GM19397 (cell line): ENCODE results near the gene ELMOD1.

Source experiments
- ATAC-seq: cut with Tn5 transposase; IDR thresholded peaks from one replicate; pipeline ENCODE4 v1.9.1; 2021; ENCODE audit warnings: mild to moderate bottlenecking, moderate library complexity; ENCODE audit not compliant: unreplicated experiment

Gene ELMOD1

DNA sequence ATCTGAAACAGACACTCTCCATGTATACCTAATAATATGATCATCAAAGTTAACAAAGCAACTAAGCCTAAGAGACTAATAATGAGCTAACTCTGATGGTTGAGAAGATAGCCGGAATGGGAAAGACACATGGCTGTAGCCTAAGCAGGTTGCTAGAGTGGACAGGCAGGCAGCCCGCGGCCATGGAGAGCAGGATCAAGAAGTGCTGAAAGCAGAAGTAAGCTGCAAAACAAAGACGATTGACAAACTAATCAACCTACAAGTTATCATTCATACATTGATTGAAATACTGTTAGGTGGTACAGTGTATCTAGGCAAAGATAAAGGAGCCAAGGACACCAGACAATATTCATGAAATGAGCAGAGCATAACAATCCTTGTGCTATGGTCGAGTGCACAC, 91.6 kb downstream of the ELMOD1 start:
- ATAC-seq, result no peak

DNA sequence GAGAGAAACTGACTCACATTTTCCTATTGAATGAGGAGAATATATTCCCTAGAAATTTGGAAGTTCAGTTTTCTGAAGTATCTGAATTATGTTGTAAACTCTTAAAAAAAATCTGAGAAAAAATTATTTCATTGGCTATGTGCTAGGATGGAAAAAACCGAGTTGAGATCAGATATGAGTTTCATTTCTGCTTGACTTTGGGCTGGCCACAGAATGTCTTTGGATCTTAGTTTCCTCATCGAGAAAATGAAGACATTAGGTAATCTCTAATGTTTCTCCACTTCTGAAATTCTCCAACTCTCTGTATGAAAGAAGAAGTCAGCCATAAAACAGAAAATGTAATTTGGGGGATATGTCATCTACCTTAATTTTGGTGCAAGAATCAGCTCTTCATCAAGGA, 92.1 kb downstream of the ELMOD1 start:
- ATAC-seq, result no peak

DNA sequence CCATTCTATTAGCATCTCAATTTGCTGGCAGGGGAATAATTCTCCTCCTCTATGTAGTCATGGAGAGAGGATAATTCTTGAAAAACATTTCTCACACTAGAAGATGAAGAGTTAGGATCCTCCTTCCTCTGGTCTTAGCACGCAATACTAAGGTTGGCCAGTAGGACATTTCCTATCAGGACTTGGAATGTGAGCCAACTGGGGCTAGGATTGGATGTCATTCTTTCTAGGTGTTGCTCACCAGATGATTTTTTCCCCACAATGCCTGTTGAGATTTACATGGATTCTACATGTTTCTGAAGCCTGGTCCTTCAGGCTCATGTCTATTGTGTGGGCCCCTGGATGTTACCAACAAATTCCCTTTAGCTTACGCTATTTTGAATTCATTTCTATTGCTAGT, 92.9 kb downstream of the ELMOD1 start:
- no peak for ATAC-seq

DNA sequence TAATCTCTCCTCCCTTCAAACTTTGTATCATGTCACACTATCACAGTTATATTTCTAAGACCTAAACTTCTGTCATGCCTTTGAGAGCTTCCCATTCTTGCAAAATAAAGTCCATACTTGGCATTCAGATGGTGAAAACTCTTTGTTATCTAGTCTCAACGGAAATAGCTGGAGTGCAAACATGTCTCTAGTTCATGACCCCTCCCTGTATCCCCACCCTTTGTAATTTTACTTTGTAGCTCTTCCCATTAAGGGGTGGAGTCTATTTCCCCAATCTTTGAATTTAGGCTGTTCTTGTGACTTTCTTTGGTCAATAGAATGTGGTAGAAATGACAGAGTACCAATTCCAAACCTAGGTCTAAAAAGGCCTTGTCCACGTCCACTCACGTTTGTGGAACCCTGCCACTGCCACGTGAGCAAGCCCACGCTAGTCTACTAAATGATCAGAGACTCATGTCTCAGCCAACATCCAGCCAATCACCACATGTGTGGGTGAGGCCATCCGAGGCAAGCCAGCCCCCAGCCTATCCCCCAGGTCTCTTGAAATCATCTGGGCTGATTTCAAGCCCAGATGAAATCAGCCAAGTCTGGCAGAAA, 97.5 kb downstream of the ELMOD1 start:
- no peak for ATAC-seq

DNA sequence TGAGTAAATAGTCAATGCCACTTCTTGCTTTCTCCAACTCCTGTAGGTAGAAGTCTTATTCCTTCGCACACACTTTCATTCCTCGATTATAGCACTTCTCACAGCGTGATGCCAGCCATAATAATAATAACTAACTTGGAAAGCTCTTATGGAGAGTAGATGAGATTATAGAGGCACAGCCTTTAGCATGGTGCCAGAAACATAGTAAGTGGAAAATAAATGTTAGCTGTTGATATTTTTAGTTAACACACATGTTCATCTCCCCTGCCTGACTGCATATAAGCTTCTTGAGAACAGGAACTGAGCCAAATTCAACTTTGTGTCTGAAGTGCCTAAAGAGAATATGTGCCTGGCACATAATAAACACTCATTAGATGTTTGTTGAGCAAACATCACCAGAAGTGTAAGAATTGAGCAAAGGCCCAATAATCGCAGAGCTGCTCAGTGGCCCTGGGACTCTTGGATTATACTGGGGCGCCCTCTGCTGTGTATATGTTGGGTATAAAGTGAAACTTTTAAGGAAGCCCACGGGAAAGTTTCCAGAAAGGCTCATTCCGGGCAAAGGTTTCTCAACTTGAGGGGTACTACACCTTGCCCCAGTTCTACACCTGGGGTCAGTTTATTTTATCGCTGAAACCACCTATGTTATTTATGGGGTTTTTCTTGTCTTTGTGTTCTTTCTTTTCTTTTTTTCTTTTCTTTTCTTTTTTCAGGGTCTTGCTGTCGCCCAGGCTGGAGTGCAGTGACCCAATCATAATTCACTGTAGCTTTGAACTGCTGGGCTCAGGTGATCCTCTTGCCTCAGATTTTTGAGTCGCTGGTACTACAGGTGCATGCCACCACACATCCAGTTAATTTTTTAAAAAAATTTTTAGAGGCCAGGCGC, 98.6 kb downstream of the ELMOD1 start:
- ATAC-seq, result no peak

DNA sequence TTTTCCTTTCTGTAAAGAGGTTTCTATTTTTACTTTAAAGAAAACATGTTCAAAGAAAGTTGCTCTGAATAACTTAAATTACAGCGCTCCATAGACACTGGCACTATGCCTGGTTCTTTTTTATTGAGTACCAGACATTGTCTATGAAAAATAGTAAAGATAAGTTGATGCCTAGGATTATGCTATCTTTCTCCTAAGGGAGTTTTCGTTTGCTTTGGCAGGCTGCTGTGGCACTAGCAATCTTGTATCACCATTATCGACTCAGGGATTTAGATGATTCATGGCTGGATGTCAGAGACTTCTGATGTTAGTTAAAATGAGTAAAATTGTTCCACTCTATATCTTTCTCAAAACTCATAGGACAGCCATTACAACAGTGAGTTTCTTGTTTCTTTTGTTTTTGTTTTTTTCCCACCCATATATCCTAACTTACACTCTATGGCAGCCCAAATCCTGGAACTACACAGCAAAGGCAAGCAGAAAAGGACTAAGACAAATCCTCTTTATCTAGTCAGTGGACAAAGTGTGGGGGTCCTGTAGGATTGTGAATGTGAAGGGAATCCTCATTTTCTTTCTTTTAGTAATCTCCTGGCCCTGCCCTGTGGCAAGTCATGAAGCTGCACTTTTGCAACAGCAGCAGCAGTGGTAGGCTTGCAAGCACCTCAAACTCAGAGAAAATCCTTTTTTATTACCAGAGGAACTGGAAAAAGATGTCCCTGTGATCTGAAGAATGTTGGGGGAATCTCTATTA, 100.2 kb downstream of the ELMOD1 start:
- ATAC-seq, result no peak

DNA sequence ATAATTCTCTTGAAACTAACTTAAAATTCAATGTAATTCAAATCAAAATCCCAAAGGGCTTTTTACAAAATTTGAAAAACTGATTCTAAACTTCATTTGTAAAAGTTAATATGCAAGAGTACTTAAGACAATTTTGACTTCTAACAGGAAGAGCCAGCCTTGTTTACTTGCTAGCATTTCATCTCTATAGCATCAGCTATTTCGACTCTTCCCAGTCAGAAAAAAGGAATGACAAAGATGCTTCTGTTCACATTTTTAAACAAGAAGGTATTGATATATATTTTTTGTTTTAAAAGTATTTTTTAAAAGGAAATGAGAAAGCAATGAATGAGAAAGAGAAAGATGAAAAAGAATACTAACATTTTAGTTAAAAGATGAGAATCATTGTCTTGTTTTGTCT, 104.5 kb downstream of the ELMOD1 start:
- ATAC-seq, result no peak

DNA sequence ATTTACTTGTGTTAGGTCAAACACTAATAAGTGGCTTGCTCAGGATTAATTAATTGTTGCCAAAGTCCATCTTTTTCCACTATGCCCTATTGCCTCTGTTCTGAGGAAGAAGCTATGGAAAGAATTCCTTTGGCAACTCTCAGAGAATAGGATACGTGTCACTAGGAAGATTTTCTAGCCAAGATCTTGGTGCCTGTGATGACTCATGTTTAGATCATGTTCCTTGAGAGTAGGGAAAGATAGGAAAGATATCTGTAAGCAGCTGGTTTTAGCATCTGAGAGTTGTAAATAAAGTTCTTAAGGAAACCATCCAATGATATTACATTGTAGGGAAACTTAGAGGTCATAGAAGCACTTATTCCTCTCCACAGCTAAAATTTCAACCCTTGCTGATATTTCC, 105.2 kb downstream of the ELMOD1 start:
- no peak for ATAC-seq

DNA sequence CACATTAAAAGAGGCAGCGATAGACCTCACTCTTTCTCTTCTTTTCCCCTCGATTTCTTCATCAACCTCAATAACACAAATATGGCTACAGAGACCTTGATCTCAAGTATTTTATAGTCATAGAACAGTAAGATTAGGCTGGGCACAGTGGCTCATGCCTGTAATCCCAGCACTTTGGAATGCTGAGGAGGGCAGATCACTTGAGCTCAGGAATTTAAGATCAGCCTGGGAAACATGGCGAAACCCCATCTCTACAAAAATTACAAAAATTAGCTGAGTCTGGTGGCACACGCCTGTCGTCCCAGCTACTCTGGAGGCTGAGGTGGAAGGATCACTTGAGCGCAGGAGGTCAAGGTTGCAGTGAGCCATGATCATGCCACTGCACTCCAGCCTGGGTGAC, 106.3 kb downstream of the ELMOD1 start:
- no peak for ATAC-seq

DNA sequence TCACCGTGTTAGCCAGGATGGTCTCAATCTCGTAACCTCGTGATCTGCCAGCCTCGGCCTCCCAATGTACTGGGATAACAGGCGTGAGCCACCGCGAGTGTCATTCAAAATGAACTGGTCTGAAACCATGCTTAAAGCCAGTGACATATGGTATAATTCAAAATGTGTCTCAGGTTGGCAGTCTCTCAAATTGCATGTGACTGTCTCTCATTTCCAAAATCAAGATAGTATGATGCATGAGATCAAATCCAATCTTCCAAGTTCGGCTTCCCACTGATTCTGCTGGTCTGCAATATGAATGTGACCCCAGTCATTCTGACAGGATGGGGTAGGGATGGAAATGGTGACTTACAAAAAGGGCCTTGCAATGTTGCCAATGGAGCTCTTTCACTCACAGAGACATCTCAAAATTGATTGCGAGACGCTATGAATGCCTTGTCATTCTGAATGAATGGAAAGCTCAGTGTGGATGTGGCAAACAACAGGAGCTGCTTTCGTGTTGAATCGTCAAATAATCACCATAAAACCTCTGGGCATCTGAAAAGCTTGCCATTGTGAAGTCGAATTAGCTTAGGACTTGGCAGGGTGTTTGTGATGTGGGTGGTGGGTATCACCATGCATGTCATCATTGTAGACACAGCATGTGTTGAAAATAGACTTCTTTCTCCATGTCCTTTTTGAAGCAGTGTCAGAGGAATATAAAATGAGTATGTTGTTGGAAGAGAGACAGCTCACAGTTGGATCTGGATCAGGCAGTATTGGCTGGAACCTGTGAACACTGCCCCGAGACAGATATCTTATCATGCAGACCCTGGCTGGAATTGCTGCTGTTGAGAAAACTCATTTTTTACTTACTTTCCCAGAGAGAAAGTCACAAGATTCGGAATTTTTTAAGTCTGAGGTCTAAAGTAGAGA, 108.7 kb downstream of the ELMOD1 start:
- no peak for ATAC-seq

DNA sequence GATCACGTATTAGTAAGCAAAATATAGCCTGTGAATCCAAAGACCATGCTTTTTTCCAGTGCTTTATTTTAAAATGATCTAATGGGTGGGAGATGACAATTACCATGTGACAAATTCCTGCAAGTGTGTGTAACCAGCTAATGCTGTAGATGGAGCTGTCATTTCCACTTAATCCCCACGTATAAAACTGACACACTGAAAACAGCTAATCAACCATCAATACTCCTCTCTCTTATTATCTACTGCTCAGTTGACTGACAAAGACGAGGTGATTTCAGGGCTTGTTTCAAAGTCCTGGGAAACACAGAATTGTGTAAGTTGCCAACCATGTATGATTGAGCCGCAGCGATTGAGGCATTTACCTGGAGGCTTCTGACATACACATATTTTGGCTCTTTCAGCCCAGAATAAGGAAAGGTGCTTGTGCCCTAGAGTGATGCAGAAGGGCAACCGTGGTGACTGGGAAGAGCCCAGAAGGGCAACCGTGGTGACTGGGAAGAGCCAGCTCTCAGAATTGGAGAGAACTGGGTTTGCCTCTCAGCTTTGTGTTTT, 111.2 kb downstream of the ELMOD1 start:
- ATAC-seq, result no peak

DNA sequence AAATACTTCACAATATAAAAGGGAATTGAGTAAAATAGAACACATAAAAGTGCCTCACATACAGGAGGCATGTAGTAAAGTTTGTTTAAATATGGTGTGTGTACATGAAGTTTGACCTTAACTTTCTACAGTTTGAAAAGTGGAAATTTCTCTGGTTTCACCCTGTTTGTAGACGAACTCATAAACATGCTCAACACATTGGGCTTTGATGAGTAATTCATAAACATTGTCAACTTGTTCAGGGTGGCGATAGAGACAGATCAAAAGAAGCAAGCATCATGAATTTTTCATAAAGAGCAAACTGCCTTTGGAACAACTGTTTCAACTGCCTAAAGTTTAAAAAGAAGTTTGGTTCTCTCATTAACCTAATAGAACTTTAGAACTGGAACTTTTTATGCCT, 111.8 kb downstream of the ELMOD1 start:
- ATAC-seq, result no peak

DNA sequence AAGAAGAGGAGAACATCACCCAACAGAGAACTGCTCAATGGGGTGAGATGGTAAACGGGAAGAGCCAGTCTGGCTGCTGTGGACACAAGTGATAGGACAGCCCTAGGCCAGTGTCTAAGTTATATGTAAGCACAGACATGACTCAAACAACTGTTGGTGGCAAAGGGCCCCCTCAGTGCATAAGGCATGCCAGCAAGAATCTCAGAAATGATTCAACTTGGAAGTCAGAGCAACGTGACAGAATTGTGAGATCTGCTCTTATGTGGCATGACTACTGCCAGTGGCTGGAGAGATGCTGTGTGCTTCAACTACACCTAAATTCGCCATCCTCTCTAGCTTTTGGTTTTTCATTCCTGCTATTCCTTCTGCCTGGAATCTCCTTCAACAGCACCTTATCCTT, 113.5 kb downstream of the ELMOD1 start:
- ATAC-seq, result no peak

DNA sequence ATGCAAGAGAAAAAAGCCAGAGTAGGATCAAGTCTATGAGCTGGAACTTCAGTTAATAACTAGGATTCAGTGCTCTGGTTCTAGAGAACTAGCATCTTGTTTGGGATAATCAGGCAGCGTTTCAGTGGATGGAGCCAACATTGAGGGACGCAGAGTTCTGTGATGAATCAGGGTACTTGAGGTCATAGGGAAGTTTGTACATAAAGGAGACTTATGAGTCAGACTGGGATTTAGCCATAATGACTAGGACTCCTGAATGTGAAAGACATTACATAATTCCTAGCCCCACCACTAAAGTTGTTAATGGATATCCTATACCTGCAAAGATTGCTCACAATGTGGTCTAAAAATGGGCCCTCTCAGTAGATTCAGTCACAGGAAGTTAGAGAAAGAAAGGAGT, 114.1 kb downstream of the ELMOD1 start:
- no peak for ATAC-seq

DNA sequence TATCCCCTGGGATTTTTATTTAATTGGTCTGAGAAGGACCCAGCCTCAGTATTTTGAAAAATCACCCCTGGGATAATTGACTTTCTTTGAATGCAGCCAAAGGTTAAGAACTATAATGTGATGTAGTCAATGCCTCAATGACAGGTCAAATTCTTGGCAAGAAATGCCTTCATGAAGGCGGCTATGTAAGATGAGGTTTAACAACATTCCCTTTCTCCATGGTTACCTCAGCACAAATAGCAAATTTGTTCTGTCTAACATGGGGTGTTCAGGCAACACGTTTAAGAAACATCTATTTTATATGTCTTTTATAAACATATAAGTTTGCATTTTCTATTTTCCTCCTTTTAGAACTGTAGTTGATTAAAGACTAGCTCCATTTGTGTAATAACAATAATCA, 115.6 kb downstream of the ELMOD1 start:
- ATAC-seq, result no peak

DNA sequence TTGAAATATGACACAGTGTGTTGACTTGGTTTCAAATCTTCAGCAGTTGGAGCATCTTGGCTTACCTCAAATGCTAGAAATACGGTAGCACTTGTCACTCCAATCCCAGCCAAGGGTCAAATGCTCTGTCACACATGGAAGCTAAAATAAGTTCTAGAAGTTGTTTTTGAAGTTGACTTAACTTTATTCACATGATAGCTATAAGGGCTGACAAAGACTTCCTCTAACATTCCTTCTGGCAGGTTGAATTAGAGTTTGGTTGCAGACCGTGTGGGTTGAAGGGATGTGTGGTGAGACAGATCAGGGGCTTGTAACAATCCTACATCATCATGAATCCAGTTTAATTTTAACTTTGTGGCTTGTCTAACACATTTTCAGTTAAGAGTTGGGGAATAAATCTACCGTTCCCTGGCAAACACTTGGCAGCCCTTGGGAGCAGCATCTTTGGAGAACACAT, 116.3 kb downstream of the ELMOD1 start:
- ATAC-seq, result no peak

DNA sequence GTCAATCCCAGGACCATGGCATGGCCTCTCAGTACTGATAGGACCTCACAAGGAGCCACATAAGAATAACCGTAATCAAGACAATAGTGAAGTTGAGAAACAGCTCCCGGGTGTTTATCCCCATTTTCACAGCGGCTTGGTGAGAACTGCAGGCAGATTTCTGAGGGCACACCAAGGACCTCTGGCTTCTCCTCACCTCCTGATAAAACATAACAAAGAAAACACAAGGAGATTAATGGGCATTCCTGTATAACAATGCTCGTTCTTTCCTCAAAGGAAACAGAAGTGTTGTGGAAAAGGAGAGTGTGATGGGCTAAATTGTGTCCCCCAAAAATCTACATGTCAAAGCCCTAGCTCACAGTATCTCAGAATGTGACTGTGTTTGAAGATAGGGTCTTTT, 116.9 kb downstream of the ELMOD1 start:
- ATAC-seq, result no peak

DNA sequence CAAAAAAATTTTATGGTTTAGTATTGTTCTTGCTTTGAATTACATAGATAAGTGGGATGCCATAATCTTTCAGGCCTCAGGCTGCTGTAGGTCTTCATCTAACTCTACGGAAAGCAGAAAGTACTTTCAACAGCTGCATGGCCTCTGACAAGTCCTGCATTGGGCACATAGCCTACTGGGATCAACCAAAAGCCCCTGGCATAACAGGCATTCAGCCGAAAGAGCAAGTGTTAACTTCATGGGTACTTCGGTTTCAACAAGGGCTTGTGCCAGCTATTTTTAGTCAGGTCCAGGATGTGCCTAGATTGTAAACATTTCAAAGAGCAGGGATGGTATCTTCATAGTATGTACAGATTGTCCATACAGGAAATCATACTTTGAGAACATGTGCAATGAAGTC, 117.8 kb downstream of the ELMOD1 start:
- ATAC-seq, result no peak

DNA sequence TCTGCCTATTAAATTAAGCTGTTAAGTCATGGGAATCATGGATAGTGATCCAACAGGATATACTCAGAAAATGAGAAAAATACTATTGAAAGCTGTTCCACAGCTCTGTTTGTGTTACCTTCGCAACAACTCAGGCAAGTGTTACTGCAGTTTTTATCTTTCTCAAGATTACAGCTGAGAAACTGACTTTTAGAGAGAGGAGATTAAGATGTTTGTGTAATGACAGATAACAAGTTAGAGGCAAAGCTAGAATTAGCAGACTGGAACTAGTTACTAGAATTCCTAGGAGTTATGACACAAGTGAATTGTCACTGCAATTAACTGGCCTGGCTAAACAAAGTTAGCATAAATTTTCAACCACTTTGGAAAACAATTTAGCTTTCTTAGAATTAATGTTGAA, 119.4 kb downstream of the ELMOD1 start:
- ATAC-seq, result no peak
